ENCODE results near the gene SLC17A8. TPM values are rescaled to one million over a fixed set of nuclear protein-coding genes. Genes with fewer than 3 reads are reported as not detected.

SLC17A8 gene
- total RNA-seq, 1 donor from 2014 or later, result not detected

DNA sequence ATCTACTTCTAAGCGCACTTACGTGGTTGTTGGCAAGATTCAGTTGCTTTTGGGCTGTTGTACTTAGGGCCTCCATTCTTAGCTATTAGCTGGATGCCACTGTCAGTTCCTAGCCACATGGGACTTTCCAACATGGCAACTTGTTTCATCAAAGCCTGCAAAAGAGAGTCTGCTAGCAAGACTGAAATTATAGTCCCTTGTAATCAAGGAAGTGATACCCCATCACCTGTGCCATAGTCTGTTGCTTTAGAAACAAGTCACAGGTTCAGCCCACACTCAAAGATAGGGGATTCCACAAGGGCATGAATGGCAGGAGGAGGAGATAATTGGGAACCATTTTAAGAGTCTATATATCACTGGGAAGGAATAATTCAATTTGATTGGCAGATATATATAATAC, 27.1 kb upstream of the SLC17A8 start:
- Mint-ChIP-seq H3K27ac (ENCODE audit: unreplicated experiment) (no peak overlapping the region), H3K4me1 (ENCODE audit: low read depth, unreplicated experiment) (no peaks in the 10 kb centered on the region), H3K27me3 (ENCODE audit: low read depth, unreplicated experiment) (no peaks in the 10 kb centered on the region), H3K4me3 (ENCODE audit: unreplicated experiment) (no peak overlapping the region), H3K9me3 (ENCODE audit: unreplicated experiment) (no peaks in the 10 kb centered on the region), H3K36me3 (ENCODE audit: low read depth, unreplicated experiment) (peaks cover 1% of the 10 kb centered on the region)
- H3K27me3 ChIP-seq (ENCODE audit: insufficient read depth, low read length), result no peaks in the 10 kb centered on the region
- no peak overlapping the region for H2AFZ ChIP-seq (ENCODE audit: low read depth, low read length)
- peaks cover 20% of the 10 kb centered on the region for H3K36me3 ChIP-seq (ENCODE audit: insufficient read depth, low read length)
- no peak overlapping the region for H3K27ac ChIP-seq (ENCODE audit: low read depth, low read length)
- H4K20me1 ChIP-seq (ENCODE audit: insufficient read depth, low read length), result no peaks in the 10 kb centered on the region
- no peak overlapping the region for H3K4me3 ChIP-seq (ENCODE audit: insufficient read depth, low read depth, low read length)
- H3K79me2 ChIP-seq (ENCODE audit: insufficient read depth, low read length), result no peaks in the 10 kb centered on the region
- H3K9me3 ChIP-seq (ENCODE audit: insufficient read depth, low read depth, low read length), result no peaks in the 10 kb centered on the region
- H3K9ac ChIP-seq (ENCODE audit: low read length), result no peak overlapping the region
- DNase-seq (ENCODE audit: low read depth) (no peak), FAIRE-seq (no peak)
- H3K4me1 ChIP-seq (ENCODE audit: insufficient read depth, low read length), result no peaks in the 10 kb centered on the region
- H3K4me2 ChIP-seq (ENCODE audit: low read length), result no peak overlapping the region
- no peak for TF ChIP-seq EZH2 (IDR thresholded peaks at IDR 0.05; ENCODE audit: insufficient read depth, low read length)
- TF ChIP-seq, protein P1, sequence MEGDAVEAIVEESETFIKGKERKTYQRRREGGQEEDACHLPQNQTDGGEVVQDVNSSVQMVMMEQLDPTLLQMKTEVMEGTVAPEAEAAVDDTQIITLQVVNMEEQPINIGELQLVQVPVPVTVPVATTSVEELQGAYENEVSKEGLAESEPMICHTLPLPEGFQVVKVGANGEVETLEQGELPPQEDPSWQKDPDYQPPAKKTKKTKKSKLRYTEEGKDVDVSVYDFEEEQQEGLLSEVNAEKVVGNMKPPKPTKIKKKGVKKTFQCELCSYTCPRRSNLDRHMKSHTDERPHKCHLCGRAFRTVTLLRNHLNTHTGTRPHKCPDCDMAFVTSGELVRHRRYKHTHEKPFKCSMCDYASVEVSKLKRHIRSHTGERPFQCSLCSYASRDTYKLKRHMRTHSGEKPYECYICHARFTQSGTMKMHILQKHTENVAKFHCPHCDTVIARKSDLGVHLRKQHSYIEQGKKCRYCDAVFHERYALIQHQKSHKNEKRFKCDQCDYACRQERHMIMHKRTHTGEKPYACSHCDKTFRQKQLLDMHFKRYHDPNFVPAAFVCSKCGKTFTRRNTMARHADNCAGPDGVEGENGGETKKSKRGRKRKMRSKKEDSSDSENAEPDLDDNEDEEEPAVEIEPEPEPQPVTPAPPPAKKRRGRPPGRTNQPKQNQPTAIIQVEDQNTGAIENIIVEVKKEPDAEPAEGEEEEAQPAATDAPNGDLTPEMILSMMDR (IDR thresholded peaks at IDR 0.05; ENCODE audit: insufficient read depth, low read depth, low read length), result no peak

DNA sequence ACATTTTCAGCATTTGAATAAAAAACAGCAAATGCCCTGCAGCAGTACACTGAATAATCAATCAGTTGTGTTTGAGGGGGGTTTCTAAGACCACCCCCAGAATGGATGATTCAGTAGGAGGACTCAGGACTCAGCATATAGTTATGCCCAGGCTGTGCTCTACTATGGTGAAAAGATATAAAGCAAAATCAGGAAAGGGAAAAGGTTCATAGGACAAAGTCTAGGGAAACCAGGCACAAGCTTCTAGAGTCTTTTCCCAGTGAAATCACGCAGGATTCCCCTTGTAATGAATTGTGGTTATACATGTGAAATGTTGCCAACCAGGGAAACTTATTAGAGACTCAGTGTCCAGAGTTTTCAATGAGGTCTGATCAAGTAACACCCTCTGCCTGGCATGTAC, 25.0 kb upstream of the SLC17A8 start:
- H3K4me1 Mint-ChIP-seq (ENCODE audit: low read depth, unreplicated experiment), result no peaks in the 10 kb centered on the region
- no peaks in the 10 kb centered on the region for H3K4me1 ChIP-seq (ENCODE audit: insufficient read depth, low read length)
- no peaks in the 10 kb centered on the region for H3K9me3 Mint-ChIP-seq (ENCODE audit: unreplicated experiment)
- H3K4me3 ChIP-seq (ENCODE audit: insufficient read depth, low read depth, low read length), result no peak overlapping the region
- H3K27ac ChIP-seq (ENCODE audit: low read depth, low read length), result no peak overlapping the region
- no peak for TF ChIP-seq EZH2 (IDR thresholded peaks at IDR 0.05; ENCODE audit: insufficient read depth, low read length)
- TF ChIP-seq, protein P1 (IDR thresholded peaks at IDR 0.05; ENCODE audit: insufficient read depth, low read depth, low read length), result no peak
- H3K27me3 Mint-ChIP-seq (ENCODE audit: low read depth, unreplicated experiment), result no peaks in the 10 kb centered on the region
- H4K20me1 ChIP-seq (ENCODE audit: insufficient read depth, low read length), result no peaks in the 10 kb centered on the region
- FAIRE-seq (no peak), DNase-seq (ENCODE audit: low read depth) (no peak)
- no peaks in the 10 kb centered on the region for H3K79me2 ChIP-seq (ENCODE audit: insufficient read depth, low read length)
- H3K36me3 ChIP-seq (ENCODE audit: insufficient read depth, low read length), result peaks cover 29% of the 10 kb centered on the region
- H2AFZ ChIP-seq (ENCODE audit: low read depth, low read length), result no peak overlapping the region
- no peak overlapping the region for H3K4me2 ChIP-seq (ENCODE audit: low read length)
- H3K27me3 ChIP-seq (ENCODE audit: insufficient read depth, low read length), result no peaks in the 10 kb centered on the region
- H3K36me3 Mint-ChIP-seq (ENCODE audit: low read depth, unreplicated experiment), result peaks cover 1% of the 10 kb centered on the region
- H3K4me3 Mint-ChIP-seq (ENCODE audit: unreplicated experiment), result no peak overlapping the region
- no peak overlapping the region for H3K9ac ChIP-seq (ENCODE audit: low read length)
- H3K27ac Mint-ChIP-seq (ENCODE audit: unreplicated experiment), result no peak overlapping the region
- H3K9me3 ChIP-seq (ENCODE audit: insufficient read depth, low read depth, low read length), result no peaks in the 10 kb centered on the region

DNA sequence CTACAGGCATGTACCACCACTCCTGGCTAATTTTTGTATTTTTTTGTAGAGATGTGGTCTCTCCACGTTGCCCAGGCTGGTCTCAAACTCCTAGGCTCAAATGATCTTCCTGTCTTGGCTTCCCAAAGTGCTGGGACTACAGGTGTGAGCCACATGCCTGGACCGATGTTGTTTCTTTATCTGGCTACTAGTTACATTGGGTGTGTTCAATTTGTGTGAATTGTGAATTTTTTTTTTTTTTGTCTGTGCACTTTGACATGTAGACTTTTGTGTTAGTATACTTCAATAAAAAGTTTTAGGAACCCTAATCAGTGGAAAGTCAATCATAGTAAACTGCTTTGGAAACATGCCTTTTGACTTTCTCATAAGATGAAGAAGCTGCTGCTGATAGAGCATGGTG, 24.0 kb upstream of the SLC17A8 start:
- Histone ChIP-seq H3K27ac (ENCODE audit: low read depth, low read length) (no peak overlapping the region), H3K4me2 (ENCODE audit: low read length) (no peak overlapping the region), H3K9me3 (ENCODE audit: insufficient read depth, low read depth, low read length) (no peaks in the 10 kb centered on the region), H3K4me3 (ENCODE audit: insufficient read depth, low read depth, low read length) (no peak overlapping the region), H2AFZ (ENCODE audit: low read depth, low read length) (no peak overlapping the region), H3K27me3 (ENCODE audit: insufficient read depth, low read length) (no peaks in the 10 kb centered on the region), H3K79me2 (ENCODE audit: insufficient read depth, low read length) (no peaks in the 10 kb centered on the region), H3K36me3 (ENCODE audit: insufficient read depth, low read length) (peaks cover 36% of the 10 kb centered on the region), H4K20me1 (ENCODE audit: insufficient read depth, low read length) (no peaks in the 10 kb centered on the region), H3K9ac (ENCODE audit: low read length) (no peak overlapping the region), H3K4me1 (ENCODE audit: insufficient read depth, low read length) (no peaks in the 10 kb centered on the region)
- no peak for DNase-seq (ENCODE audit: low read depth)
- Mint-ChIP-seq H3K4me3 (ENCODE audit: unreplicated experiment) (no peak overlapping the region), H3K36me3 (ENCODE audit: low read depth, unreplicated experiment) (peaks cover 1% of the 10 kb centered on the region), H3K4me1 (ENCODE audit: low read depth, unreplicated experiment) (no peaks in the 10 kb centered on the region), H3K9me3 (ENCODE audit: unreplicated experiment) (no peaks in the 10 kb centered on the region), H3K27ac (ENCODE audit: unreplicated experiment) (no peak overlapping the region), H3K27me3 (ENCODE audit: low read depth, unreplicated experiment) (no peaks in the 10 kb centered on the region)
- no peak for FAIRE-seq
- TF ChIP-seq, protein P1 (IDR thresholded peaks at IDR 0.05; ENCODE audit: insufficient read depth, low read depth, low read length), result no peak
- TF ChIP-seq EZH2 (IDR thresholded peaks at IDR 0.05; ENCODE audit: insufficient read depth, low read length), result no peak

All from astrocyte (in vitro differentiated cells and primary cell).